CD8-positive, alpha-beta memory T cell (primary cell): ENCODE measurements around the gene CAB39. TPM values are rescaled to one million over a fixed set of nuclear protein-coding genes. Genes with fewer than 3 reads are reported as not detected.

Source experiments
- CTCF ChIA-PET: fragments of 350-600 bp; sonication (Branson Sonifier 250); formaldehyde crosslinking; loops from one replicate; lab custom pipeline; 2021; ENCODE audit warnings: antibody characterized with exemption; lab: Charles Lee
- POLR2A ChIA-PET: fragments of 350-600 bp; sonication (Branson Sonifier 250); formaldehyde crosslinking; loops from one replicate; lab custom pipeline; 2021; ENCODE audit warnings: antibody characterized with exemption; lab: Charles Lee
- DNase-seq, 5 donors: peaks; one replicate each; pipeline versions ENCODE4 v3.0.0 to v3.0.0-alpha.2; 2020 to 2022; ENCODE audit warnings: mixed read lengths in 1 of 5
- H3K27ac ChIP-seq: one replicate; pipeline ENCODE4 v1.7.0; 2013; ENCODE audit warnings: low read depth, mild to moderate bottlenecking, low read length, moderate library complexity
- H3K27me3 ChIP-seq: 2 replicates; pipeline ENCODE4 v1.7.0; 2013; ENCODE audit warnings: low read length, mild to moderate bottlenecking; ENCODE audit not compliant: insufficient read depth, poor library complexity, severe bottlenecking
- H3K36me3 ChIP-seq: 2 replicates; pipeline ENCODE4 v1.7.0; 2013; ENCODE audit warnings: mild to moderate bottlenecking, low read length, moderate library complexity; ENCODE audit not compliant: insufficient read depth
- H3K4me1 ChIP-seq: 2 replicates; pipeline ENCODE4 v1.7.0; 2013; ENCODE audit warnings: mild to moderate bottlenecking, low read length, moderate library complexity; ENCODE audit not compliant: insufficient read depth
- H3K4me3 ChIP-seq: 2 replicates; pipeline ENCODE4 v1.7.0; 2013; ENCODE audit warnings: mild to moderate bottlenecking, low read length
- H3K9me3 ChIP-seq: 2 replicates; pipeline ENCODE4 v1.7.0; 2013; ENCODE audit warnings: mild to moderate bottlenecking, low read length
- H3K27ac Mint-ChIP-seq, 8 donors: one replicate each; pipeline ENCODE4 v1.8.0; 2020 to 2021; ENCODE audit warnings: mixed read lengths in 8 of 8, mild to moderate bottlenecking in 6 of 8, inconsistent platforms in 3 of 8, moderate library complexity in 3 of 8
- H3K27me3 Mint-ChIP-seq, 2 donors: one replicate each; pipeline ENCODE4 v1.8.0; 2020 to 2021; ENCODE audit warnings: mixed read lengths in 2 of 2, mild to moderate bottlenecking in 1 of 2, moderate library complexity in 1 of 2
- H3K36me3 Mint-ChIP-seq, 3 donors: one replicate each; pipeline ENCODE4 v1.8.0; 2020 to 2021; ENCODE audit warnings: mixed read lengths in 3 of 3, inconsistent platforms in 1 of 3, mild to moderate bottlenecking in 1 of 3
- H3K4me1 Mint-ChIP-seq, 3 donors: one replicate each; pipeline ENCODE4 v1.8.0; 2020 to 2021; ENCODE audit warnings: mixed read lengths in 3 of 3, inconsistent platforms in 1 of 3, mild to moderate bottlenecking in 1 of 3
- H3K4me3 Mint-ChIP-seq, 7 donors: one replicate each; pipeline ENCODE4 v1.8.0; 2020 to 2021; ENCODE audit warnings: mixed read lengths in 7 of 7, mild to moderate bottlenecking in 6 of 7, moderate library complexity in 4 of 7, inconsistent platforms in 2 of 7
- H3K9me3 Mint-ChIP-seq, 5 donors: one replicate each; pipeline ENCODE4 v1.8.0; 2020 to 2022; ENCODE audit warnings: mixed read lengths in 5 of 5, mild to moderate bottlenecking in 3 of 5, moderate library complexity in 2 of 5, inconsistent platforms in 1 of 5
- polyA plus RNA-seq: library from polyadenylated mRNA; unstranded; fragments of 300-500 nt; fragmentation: Illumina TruSeq; gene quantifications from one replicate; pipeline ENCODE4 v1.2.3, GENCODE V29; 2021
- total RNA-seq, 2 experiments: library from RNA; stranded (reverse); gene quantifications; one replicate each; pipeline ENCODE4 v1.2.3, GENCODE V29; 2021

Gene CAB39
- total RNA-seq (100 to 1,000 TPM; 136 to 147 TPM), polyA plus RNA-seq (80.8 TPM)

DNA sequence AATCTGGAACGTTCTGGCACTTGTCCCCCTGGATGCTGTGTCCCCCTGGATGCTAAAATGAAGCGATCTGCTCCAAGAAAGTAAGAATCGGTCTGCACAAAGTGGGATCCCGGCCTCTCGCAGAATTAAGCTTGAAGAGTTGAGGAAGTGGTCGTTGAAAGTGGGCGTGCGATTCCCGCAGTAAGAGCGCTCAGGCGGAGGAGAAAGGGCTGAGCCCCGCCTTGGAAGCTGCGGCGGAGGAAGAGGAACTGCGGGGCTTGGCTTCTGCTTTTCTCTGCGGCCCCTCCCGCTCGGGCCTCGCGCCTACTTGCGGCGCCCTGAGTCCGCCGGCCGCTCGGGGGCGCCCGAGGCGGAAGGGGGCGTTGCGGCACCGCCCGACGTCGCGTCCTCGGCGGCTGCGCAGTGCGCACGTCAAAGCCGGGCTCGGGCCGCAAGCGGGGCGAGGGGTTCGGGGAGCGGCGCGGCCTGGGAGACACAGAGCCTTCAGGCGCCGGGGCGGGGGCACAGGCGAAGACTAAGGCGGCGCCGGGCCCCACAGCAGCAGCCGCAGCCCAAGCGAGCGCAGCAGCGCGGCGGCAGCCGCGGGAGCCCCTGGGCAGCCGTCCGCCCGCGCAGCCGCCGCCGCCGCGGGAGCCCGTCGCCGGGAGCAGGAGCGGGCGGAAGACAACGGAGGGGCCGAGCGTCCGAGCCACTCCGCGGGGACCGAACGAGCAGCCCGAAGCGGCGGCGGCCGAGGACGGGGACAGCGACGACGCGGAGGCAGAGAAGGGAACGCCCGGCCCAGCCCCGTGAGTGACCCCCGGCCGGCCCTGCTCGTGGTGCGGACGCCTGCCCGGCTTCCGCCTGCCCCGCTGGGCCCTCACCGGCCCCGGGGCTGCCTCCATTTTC, at the start of gene CAB39:
CAB39 (plus strand) TSS at position 400 of the 888 bp plus-strand sequence. CDS start 47,160 bp downstream, outside the sequence.
- no peaks in the 10 kb centered on the region for H3K9me3 ChIP-seq
- H3K27ac Mint-ChIP-seq: peak within 1 kb of the TSS; percentile 86 to 100 (median 97)
- H3K4me3 Mint-ChIP-seq: peak within 1 kb of the TSS; percentile 92 to 100 (median 94)
- H3K36me3 Mint-ChIP-seq: peaks cover 0 to 24% (median 0%) of the 10 kb centered on the region in 3 donors
- H3K4me1 ChIP-seq: peaks cover 37% of the 10 kb centered on the region
- H3K27me3 ChIP-seq: no peaks in the 10 kb centered on the region
- ChIA-PET CTCF (interaction anchor here (0.7 to 3.5 kb wide), 18 partner anchors 9 to 386 kb away, joined by 3 to 34 read pairs (median 4); partner anchors contain the start of gene SP140L), POLR2A (interaction anchor here (0.6 to 2.1 kb wide), 4 partner anchors 57 to 496 kb away, joined by 3 to 11 read pairs (median 8); no protein-coding TSS in a partner anchor)
- no peaks in the 10 kb centered on the region for H3K36me3 ChIP-seq
- peaks cover 0 to 2% of the 10 kb centered on the region in 2 donors for H3K27me3 Mint-ChIP-seq
- H3K4me3 ChIP-seq: peak within 1 kb of the TSS; percentile 96
- peak within 1 kb of the TSS; percentile 71 for H3K27ac ChIP-seq
- DNase-seq: peak; percentile 84 to 91 (median 88)
- peaks cover 34 to 46% (median 42%) of the 10 kb centered on the region in 3 donors for H3K4me1 Mint-ChIP-seq
- no peaks in the 10 kb centered on the region for H3K9me3 Mint-ChIP-seq

DNA sequence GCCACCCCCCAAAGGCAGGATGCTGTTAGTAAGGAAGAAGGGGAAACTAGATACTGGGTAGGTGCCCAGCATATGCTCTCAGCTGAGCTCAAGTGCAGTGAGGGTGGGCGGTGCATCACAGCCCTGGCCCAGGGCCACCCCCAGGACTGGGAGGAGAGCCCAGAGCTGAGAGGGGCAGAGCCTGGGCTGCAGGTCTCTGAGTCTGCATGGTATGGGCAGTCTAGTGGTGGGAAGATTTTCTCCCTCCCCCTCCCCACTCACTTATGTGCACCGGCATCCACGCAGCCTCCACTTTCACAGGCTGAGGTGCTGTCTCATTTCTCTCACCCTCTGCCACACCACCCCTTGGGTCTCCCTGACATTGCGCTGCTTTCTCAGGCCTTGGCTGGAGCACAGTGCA, 48.5 kb upstream of the CAB39 start:
- Histone ChIP-seq H3K4me3 (no peak overlapping the region), H3K27ac (no peak overlapping the region), H3K36me3 (no peaks in the 10 kb centered on the region), H3K27me3 (no peaks in the 10 kb centered on the region), H3K9me3 (no peaks in the 10 kb centered on the region), H3K4me1 (peaks cover 93% of the 10 kb centered on the region)
- H3K4me1 Mint-ChIP-seq: peaks cover 84 to 94% (median 93%) of the 10 kb centered on the region in 3 donors
- ChIA-PET POLR2A (interaction anchor here (0.5 to 1.2 kb wide), 2 partner anchors 50 to 608 kb away, joined by 3 to 6 read pairs; no protein-coding TSS in a partner anchor), CTCF (interaction anchor here (1.2 kb wide), 1 partner anchor 135 kb away, joined by 6 read pairs; no protein-coding TSS in a partner anchor)
- H3K36me3 Mint-ChIP-seq: peaks cover 0 to 2% (median 0%) of the 10 kb centered on the region in 3 donors
- H3K27me3 Mint-ChIP-seq: no peaks in the 10 kb centered on the region
- peak overlapping the region in 7 of 8 donors; percentile 53 to 94 (median 77) for H3K27ac Mint-ChIP-seq
- H3K9me3 Mint-ChIP-seq: no peaks in the 10 kb centered on the region
- no peak for DNase-seq
- H3K4me3 Mint-ChIP-seq: peak overlapping the region in 6 of 7 donors; percentile 48 to 87 (median 66)

DNA sequence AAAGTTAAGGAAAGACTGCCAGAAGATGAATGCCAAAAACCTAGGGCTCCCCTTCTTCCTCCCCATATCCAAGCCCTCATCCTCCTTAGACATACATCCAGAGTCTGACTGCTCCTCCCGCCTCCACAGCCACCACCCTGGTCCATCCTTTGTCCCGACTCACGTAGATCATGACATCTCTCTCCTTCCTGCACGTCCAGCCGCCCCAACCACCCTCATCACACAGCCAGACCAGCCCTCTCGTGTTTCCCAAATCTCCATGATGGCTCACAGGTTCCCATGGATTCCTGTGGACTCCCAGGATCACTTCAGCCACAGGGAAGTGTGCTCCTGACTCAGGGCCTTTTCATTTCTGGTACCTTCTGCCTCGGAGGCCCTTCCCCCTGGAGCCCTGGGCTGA, 47.8 kb upstream of the CAB39 start:
- H3K36me3 ChIP-seq: no peaks in the 10 kb centered on the region
- H3K9me3 ChIP-seq: no peaks in the 10 kb centered on the region
- ChIA-PET POLR2A (no interaction called here), CTCF (no interaction called here)
- peak overlapping the region in 6 of 7 donors; percentile 48 to 72 (median 66) for H3K4me3 Mint-ChIP-seq
- no peaks in the 10 kb centered on the region for H3K27me3 ChIP-seq
- no peak overlapping the region for H3K4me3 ChIP-seq
- peak overlapping the region; percentile 61 to 93 (median 80) for H3K27ac Mint-ChIP-seq
- peaks cover 77 to 94% (median 93%) of the 10 kb centered on the region in 3 donors for H3K4me1 Mint-ChIP-seq
- DNase-seq: no peak
- no peak overlapping the region for H3K27ac ChIP-seq
- H3K4me1 ChIP-seq: peaks cover 93% of the 10 kb centered on the region
- no peaks in the 10 kb centered on the region for H3K27me3 Mint-ChIP-seq
- H3K36me3 Mint-ChIP-seq: peaks cover 0 to 2% (median 0%) of the 10 kb centered on the region in 3 donors
- H3K9me3 Mint-ChIP-seq: no peaks in the 10 kb centered on the region

DNA sequence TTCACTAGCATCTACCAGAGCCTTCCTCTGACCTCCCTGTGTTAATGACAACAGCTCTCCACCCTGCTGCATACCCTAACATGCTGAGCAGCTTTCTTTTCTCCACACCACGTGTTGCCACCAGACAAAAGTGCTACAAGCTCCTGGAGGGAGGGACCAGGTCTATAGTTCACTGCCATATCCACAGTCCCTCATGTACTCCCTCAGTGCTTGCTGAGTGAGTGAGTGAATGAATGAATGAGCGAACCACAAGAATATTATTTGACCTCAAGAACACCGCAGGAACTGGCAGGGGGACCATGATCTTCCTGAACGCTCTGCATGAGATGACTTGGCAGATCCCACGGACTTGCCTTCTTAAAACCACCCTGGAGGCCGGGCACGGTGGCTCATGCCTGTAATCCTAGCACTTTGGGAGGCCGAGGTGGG, 47.4 kb upstream of the CAB39 start:
- H3K4me1 Mint-ChIP-seq: peaks cover 74 to 92% (median 91%) of the 10 kb centered on the region in 3 donors
- H3K4me3 Mint-ChIP-seq: peak overlapping the region in 6 of 7 donors; percentile 48 to 72 (median 66)
- ChIA-PET POLR2A (interaction anchor here (1.1 kb wide), 1 partner anchor 172 kb away, joined by 3 read pairs; no protein-coding TSS in a partner anchor), CTCF (no interaction called here)
- no peaks in the 10 kb centered on the region for H3K27me3 Mint-ChIP-seq
- H3K4me3 ChIP-seq: no peak overlapping the region
- H3K36me3 Mint-ChIP-seq: peaks cover 0 to 2% (median 0%) of the 10 kb centered on the region in 3 donors
- no peaks in the 10 kb centered on the region for H3K9me3 ChIP-seq
- peaks cover 88% of the 10 kb centered on the region for H3K4me1 ChIP-seq
- no peaks in the 10 kb centered on the region for H3K27me3 ChIP-seq
- DNase-seq: no peak
- no peaks in the 10 kb centered on the region for H3K9me3 Mint-ChIP-seq
- peak overlapping the region in 7 of 8 donors; percentile 61 to 93 (median 83) for H3K27ac Mint-ChIP-seq
- H3K36me3 ChIP-seq: no peaks in the 10 kb centered on the region
- H3K27ac ChIP-seq: no peak overlapping the region

DNA sequence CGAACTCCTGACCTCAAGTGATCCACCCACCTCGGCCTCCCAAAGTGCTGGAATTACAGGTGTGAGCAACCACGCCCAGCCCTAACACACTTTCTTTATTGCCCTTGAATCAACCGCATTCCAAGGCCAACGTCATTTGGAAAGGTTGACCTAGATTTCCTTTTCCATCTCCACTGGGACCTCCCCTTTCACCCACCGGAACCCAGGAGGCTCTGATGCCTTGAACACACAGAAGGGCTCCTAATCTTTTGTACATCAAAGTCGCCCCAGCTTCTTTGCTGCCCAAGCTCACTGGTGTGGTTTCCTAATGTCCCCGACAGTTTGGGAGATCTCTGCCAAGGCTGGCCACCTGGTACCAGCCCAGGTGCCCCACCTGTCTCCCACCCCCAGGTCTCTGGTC, 46.2 kb upstream of the CAB39 start:
- peak overlapping the region in 2 of 8 donors; percentile 51 to 76 for H3K27ac Mint-ChIP-seq

DNA sequence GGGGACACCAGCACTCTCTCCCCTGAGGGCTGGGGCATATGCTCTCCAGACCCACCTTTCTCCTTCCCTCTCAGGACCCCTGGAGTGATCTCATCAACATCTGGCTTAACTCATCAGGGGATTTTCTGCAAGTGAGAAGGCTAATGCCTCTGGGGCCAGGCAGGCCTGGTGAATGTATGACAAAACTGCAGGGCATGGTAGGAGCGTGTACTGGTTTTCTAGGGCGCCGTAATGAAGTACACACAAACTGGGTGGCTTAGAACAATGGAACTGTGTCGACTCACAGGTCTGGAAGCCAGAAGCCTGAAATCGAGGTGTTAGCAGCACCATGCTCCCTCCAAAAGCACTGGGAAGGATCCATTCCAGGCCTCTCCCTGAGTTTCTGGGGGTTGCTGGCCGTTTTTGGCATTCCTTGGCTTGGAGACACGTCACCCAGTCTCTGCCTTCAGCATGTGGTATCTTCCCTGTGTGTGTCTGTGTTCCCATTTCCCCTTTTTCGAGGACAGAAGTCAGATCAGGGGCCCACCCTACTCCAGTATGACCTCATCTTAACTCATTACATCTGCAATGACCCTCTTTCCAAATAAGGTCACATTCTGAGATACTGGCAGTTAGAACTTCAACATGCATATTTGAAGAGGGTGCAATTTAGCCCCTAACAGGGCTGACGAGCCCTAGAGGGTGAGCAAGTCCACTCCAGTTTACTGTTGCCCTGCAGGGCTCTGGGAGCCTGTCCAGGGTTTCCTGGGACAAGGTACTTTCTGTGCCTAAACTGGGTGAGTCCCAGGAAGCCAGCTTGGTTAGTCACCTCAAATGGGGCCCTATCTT, 45.5 kb upstream of the CAB39 start:
- no peak for DNase-seq

More for the DNA sequence above, 46.2 kb upstream of the CAB39 start:
- Mint-ChIP-seq H3K9me3 (no peaks in the 10 kb centered on the region), H3K27me3 (no peaks in the 10 kb centered on the region), H3K36me3 (peaks cover 0 to 2% (median 0%) of the 10 kb centered on the region in 3 donors), H3K4me1 (peaks cover 62 to 86% (median 80%) of the 10 kb centered on the region in 3 donors), H3K4me3 (peak overlapping the region in 2 of 7 donors; percentile 35 to 43)
- peaks cover 77% of the 10 kb centered on the region for H3K4me1 ChIP-seq
- POLR2A ChIA-PET: interaction anchor here (1.1 kb wide), 1 partner anchor 173 kb away, joined by 3 read pairs; no protein-coding TSS in a partner anchor
- CTCF ChIA-PET: no interaction called here
- H3K36me3 ChIP-seq: no peaks in the 10 kb centered on the region
- no peak overlapping the region for H3K4me3 ChIP-seq
- peak overlapping the region; percentile 35 for H3K27ac ChIP-seq
- DNase-seq: no peak
- H3K27me3 ChIP-seq: no peaks in the 10 kb centered on the region
- no peaks in the 10 kb centered on the region for H3K9me3 ChIP-seq

More for the DNA sequence above, 45.5 kb upstream of the CAB39 start:
- no peaks in the 10 kb centered on the region for H3K9me3 ChIP-seq
- no peak overlapping the region for H3K4me3 ChIP-seq
- peak overlapping the region; percentile 35 for H3K27ac ChIP-seq
- peaks cover 70% of the 10 kb centered on the region for H3K4me1 ChIP-seq
- Mint-ChIP-seq H3K9me3 (no peaks in the 10 kb centered on the region), H3K27me3 (no peaks in the 10 kb centered on the region), H3K4me1 (peaks cover 56 to 79% (median 73%) of the 10 kb centered on the region in 3 donors), H3K36me3 (peaks cover 0 to 2% (median 0%) of the 10 kb centered on the region in 3 donors), H3K4me3 (peak overlapping the region in 1 of 7 donors; percentile 66), H3K27ac (peak overlapping the region in 4 of 8 donors; percentile 32 to 80 (median 57))
- ChIA-PET CTCF (no interaction called here), POLR2A (no interaction called here)
- H3K36me3 ChIP-seq: no peaks in the 10 kb centered on the region
- H3K27me3 ChIP-seq: no peaks in the 10 kb centered on the region
